ENCODE measurements around the gene ANKS1A.
A peak's percentile ranks its signal among the peaks of the same experiment; 100 is the strongest.
"Not testable (repeated sequence)": the region's sequence is repeated elsewhere in the genome, so short reads cannot be mapped to it uniquely, and the experiment has no call there.

The ANKS1A gene

GRCh38 chr6:34884073-34884472 lies 5.0 kb upstream of the ANKS1A start:
- DNase-seq (ENCODE audit: low read depth in 2 of 2): not testable (repeated sequence)

DNA sequence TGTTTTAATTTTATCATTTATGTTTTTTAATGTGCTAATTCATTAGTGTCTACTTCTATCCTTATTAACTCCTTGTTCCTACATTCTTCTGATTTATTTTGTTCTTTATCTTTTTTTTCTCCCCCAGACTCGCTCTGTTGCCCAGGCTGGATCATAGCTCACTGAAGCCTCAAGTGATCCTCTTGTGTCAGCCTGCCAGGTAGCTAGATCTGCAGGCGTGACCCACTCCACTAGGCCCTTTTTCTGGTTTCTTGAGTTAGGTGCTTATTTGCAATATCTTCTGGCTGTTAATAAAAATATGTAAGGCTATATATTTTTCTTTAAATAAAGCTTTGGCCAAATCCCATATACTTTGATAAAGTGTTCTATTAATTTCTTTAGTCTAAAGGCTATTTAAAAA lies 4.1 kb upstream of the ANKS1A start:
- DNase-seq (ENCODE audit: low read depth in 2 of 2): no peak

- not testable (repeated sequence) for DNase-seq (ENCODE audit: low read depth in 2 of 2)
These were observed 3.2 kb upstream of the ANKS1A start for GRCh38 chr6:34885837-34886236.

- peak; percentile 78 to 89 for DNase-seq (ENCODE audit: low read depth in 2 of 2)
These were observed 1.1 kb upstream of the ANKS1A start, which contains the start of gene TAF11 for GRCh38 chr6:34887753-34888513. TSS of gene TAF11 (minus strand) at chr6:34888042. CDS start at chr6:34887957, 85 bp downstream.

- no peak for DNase-seq (ENCODE audit: low read depth in 2 of 2)
These were observed 570 bp upstream of the ANKS1A start for GRCh38 chr6:34888514-34888856.

DNA sequence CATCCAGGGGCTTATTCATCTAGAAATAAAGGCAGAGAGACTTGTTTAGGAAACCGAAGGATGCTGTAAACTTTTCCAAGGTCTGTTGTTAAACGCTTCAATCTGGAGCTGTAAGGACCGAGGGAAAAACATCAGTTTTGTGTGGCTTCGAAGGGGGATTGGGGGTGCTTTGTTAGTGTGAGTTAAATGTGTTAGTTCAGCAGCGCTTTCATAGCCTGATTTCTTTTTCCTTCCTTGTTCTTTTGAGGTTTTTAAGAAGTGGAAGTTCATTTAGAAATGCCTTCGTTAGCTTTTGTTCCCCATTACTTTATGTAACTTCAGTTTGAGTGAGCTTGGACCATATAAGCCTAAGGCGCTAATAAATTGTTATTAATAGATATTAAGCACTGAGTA lies 1.5 kb downstream of the ANKS1A start:
- DNase-seq (ENCODE audit: low read depth in 2 of 2): no peak

- no peak for DNase-seq (ENCODE audit: low read depth in 2 of 2)
These were observed 2.2 kb downstream of the ANKS1A start for GRCh38 chr6:34891296-34891695.

DNA sequence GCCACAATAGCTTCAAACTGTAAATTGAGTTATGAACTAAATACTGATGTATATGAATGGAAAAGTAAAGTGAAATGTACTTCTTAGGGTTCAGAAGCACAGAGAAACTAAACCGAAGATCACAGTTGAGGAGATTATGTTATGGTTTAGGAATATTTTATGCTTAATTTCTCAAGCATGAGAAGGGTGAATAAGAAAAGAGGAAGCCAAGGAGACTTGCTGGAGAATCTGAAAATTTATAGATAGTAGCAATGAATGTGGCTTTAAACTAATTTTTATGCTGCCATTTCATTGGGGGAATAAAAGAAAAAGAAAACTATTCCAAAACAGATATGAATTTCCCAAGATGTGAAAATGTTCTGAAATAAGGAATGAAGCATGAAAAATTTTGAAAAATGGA lies 5.6 kb downstream of the ANKS1A start:
- DNase-seq (ENCODE audit: low read depth in 2 of 2): no peak

GRCh38 chr6:34897130-34897529 lies 8.1 kb downstream of the ANKS1A start:
- no peak for DNase-seq (ENCODE audit: low read depth in 2 of 2)

GRCh38 chr6:34897716-34898115 lies 8.7 kb downstream of the ANKS1A start:
- no peak for DNase-seq (ENCODE audit: low read depth in 2 of 2)

- DNase-seq (ENCODE audit: low read depth in 2 of 2): not testable (repeated sequence)
These were observed 10.7 kb downstream of the ANKS1A start for GRCh38 chr6:34899748-34900147.

DNA sequence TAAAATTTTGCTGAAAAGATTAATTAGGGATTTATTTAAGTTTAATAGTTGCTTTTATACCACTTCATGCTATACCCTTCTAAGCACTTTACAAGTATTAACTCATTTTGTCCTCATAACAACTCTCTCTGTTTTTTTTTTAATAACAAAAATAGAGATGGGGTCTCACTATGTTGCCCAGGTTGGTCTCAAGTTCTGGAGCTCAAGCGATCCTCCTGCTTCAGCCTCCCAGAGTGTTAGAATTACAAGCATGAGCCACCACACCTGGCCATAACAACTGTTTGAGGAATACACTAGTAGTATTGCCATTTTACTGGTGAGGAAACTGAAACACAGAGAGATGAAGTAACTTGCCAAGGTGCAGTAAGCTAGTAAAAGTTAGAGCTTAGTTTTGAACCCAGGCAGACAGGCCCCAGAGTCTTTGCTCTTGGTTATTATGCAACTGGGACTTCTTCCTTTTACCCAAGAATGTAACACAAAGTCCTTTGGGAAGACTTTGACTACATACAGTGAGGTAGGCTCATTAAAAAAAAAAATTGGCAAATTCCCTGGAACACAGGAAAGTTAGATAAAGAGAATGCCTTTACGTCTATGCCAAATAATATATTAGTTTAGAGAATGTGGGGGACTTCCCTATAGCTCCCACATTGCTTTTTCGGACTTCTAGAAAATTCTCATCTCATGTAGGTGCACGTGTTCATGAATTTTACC lies 11.4 kb downstream of the ANKS1A start:
- DNase-seq (ENCODE audit: low read depth in 2 of 2): no peak

DNA sequence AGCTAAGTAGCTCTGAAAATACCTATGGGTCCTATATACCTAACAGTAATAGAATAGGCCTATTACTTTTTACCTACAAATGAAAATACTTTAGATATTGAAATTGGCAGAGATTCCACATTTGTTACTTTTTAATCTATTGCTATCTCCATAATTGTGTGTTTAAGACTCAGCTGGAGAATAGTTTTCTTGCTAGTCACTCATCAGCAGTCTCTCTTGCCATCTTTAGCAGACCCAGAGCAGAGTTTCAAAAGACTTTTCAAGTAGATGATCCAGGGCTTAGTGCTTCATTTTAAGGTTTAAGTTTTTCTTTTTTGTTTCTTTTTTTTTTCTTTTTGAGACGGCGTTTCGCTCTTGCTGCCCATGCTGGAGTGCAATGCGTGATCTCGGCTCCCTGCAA lies 12.9 kb downstream of the ANKS1A start:
- no peak for DNase-seq (ENCODE audit: low read depth in 2 of 2)

- no peak for DNase-seq (ENCODE audit: low read depth in 2 of 2)
These were observed 16.0 kb downstream of the ANKS1A start for GRCh38 chr6:34904990-34905613.

- DNase-seq (ENCODE audit: low read depth in 2 of 2): no peak
These were observed 17.8 kb downstream of the ANKS1A start for GRCh38 chr6:34906826-34907225.

DNA sequence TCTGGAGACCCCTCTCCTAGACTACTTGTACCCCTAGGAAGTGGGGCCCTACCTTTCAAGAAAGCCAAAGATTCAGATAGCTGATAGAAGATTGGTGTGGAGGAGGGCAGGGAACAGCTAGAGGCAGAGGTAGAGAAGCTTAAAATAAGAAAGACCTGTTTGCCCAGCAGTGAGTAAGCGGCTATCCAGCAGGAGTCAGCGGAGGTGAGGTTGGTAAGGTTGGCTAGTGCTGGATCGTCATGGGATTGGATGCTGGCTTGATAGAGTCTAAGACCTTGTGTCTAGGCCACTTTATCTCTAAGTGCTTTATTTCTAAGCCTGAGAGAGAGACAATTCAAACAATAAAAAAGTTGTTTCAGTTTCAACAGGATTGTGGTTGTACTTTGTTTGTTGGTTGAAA lies 19.1 kb downstream of the ANKS1A start:
- no peak for DNase-seq (ENCODE audit: low read depth in 2 of 2)

GRCh38 chr6:34909320-34909883 lies 20.3 kb downstream of the ANKS1A start:
- no peak for DNase-seq (ENCODE audit: low read depth in 2 of 2)

- DNase-seq (ENCODE audit: low read depth in 2 of 2): no peak
These were observed 22.8 kb downstream of the ANKS1A start for GRCh38 chr6:34911822-34912221.

- DNase-seq (ENCODE audit: low read depth in 2 of 2): peak in 1 of 2 experiments; percentile 25
These were observed 23.8 kb downstream of the ANKS1A start for GRCh38 chr6:34912715-34913464.

DNA sequence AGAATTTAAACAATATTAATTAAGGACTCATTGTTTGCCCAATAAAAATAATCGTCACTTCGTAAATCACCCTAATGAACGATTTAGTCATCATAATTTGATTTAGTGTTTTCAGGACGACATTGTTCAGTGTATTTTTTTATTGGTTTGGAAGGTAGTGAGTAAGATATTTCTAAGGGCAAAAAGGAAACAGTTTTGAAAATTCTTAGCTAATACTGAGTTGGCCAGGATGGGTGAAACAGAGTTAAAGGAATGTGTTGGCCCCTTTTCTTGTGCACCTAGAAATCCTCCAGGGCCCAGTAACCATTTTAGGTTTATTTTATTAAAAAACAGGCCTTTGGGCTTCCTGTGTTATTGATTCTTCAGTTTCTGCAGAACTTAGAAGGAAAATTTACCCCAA lies 25.3 kb downstream of the ANKS1A start:
- no peak for DNase-seq (ENCODE audit: low read depth in 2 of 2)

GRCh38 chr6:34916348-34916967 lies 27.4 kb downstream of the ANKS1A start:
- DNase-seq (ENCODE audit: low read depth in 2 of 2): no peak

All from stimulated activated CD4-positive, alpha-beta T cell treated with anti-CD3 and anti-CD28 coated beads, Interleukin-12 subunit alpha, Interleukin-12 subunit beta, amount 100 ng/mL, for 24 hours (primary cell).